Sciatic nerve (tissue), 2 donors: ENCODE data around the gene AHCYL1. TPM values are rescaled to one million over a fixed set of nuclear protein-coding genes. Genes with fewer than 3 reads are reported as not detected.
A peak's percentile ranks its signal among the peaks of the same experiment; 100 is the strongest.

Source experiments
- ATAC-seq: fragments of 200-7000 bp; cut with Tn5 transposase; one replicate; pipeline ENCODE4 v1.9.1; 2020; ENCODE audit warnings: mild to moderate bottlenecking, moderate library complexity
- DNase-seq: peaks from one replicate; pipeline ENCODE4 v3.0.0-alpha.2; 2020; ENCODE audit warnings: low spot score
- intact Hi-C: fragments of 100-400 bp; cut with DNase I; formaldehyde crosslinking; loops from one replicate; pipeline ENCODE4 v1.14.2; 2022
- total RNA-seq: library from RNA; stranded (reverse); fragmentation: NEBNext Ultra II Directional; extraction: Animal tissue kit (Norgen Biotek cat#: 25700); gene quantifications from one replicate; pipeline ENCODE4 v1.2.1, GENCODE V29; 2021
- donor health status: DM: no; HTN: no; CAD: no.
- donor health status: DM: no; HTN: no; CAD: no.

Gene AHCYL1
- total RNA-seq, 1 donor from 2014 or later, result 71.3 TPM

GRCh38 chr1:109991400-109991925 is 6.9 kb downstream of the AHCYL1 start:
- ATAC-seq, result no peak

GRCh38 chr1:109993885-109994284 is 9.3 kb downstream of the AHCYL1 start:
- DNase-seq, result no peak
- intact Hi-C loops, result no loop called here
- ATAC-seq, result no peak

More at GRCh38 chr1:109991400-109991925, 6.9 kb downstream of the AHCYL1 start:
- DNase-seq, result no peak
- intact Hi-C loops, result no loop called here

- peak; percentile 26 for ATAC-seq
- no peak for DNase-seq
- intact Hi-C loops, result no loop called here
These were observed 10.1 kb downstream of the AHCYL1 start for GRCh38 chr1:109994654-109995053.

GRCh38 chr1:109995536-109995935 is 11.0 kb downstream of the AHCYL1 start:
- intact Hi-C loops, result no loop called here
- ATAC-seq (no peak), DNase-seq (no peak)

GRCh38 chr1:109996476-109996875 is 11.9 kb downstream of the AHCYL1 start:
- DNase-seq, result no peak
- ATAC-seq, result no peak
- intact Hi-C loops, result no loop called here

- ATAC-seq (no peak), DNase-seq (no peak)
These were observed 12.8 kb downstream of the AHCYL1 start for GRCh38 chr1:109997204-109997866.

GRCh38 chr1:109997867-109998229 is 13.3 kb downstream of the AHCYL1 start:
- intact Hi-C loops, result no loop called here
- ATAC-seq, result no peak
- no peak for DNase-seq

More at GRCh38 chr1:109997204-109997866, 12.8 kb downstream of the AHCYL1 start:
- intact Hi-C loops, result no loop called here

- no peak for DNase-seq
- ATAC-seq, result no peak
- intact Hi-C loops, result no loop called here
These were observed 18.1 kb downstream of the AHCYL1 start for GRCh38 chr1:110002695-110003094.

- peak; percentile 92 for ATAC-seq
- intact Hi-C loops, result no loop called here
- DNase-seq, result no peak
These were observed 19.3 kb downstream of the AHCYL1 start for GRCh38 chr1:110003747-110004428.

GRCh38 chr1:110004583-110004982 is 20.0 kb downstream of the AHCYL1 start:
- ATAC-seq, result no peak
- DNase-seq, result no peak
- intact Hi-C loops, result no loop called here

- DNase-seq, result no peak
- intact Hi-C loops, result loop anchor here (5.0 kb wide), 1 partner anchor 1721 kb away; no protein-coding TSS in a partner anchor
- no peak for ATAC-seq
These were observed 21.4 kb downstream of the AHCYL1 start for GRCh38 chr1:110005971-110006370.

- DNase-seq, result no peak
- ATAC-seq, result no peak
- intact Hi-C loops, result loop anchor here (5.0 kb wide), 1 partner anchor 1721 kb away; no protein-coding TSS in a partner anchor
These were observed 22.0 kb downstream of the AHCYL1 start for GRCh38 chr1:110006516-110006915.

- no peak for ATAC-seq
- intact Hi-C loops, result loop anchor here (5.0 kb wide), 1 partner anchor 1720 kb away; no protein-coding TSS in a partner anchor
- DNase-seq, result no peak
These were observed 22.7 kb downstream of the AHCYL1 start for GRCh38 chr1:110007046-110007830.

GRCh38 chr1:110008971-110009565 is 24.5 kb downstream of the AHCYL1 start:
- intact Hi-C loops, result loop anchor here (5.0 kb wide), 1 partner anchor 1718 kb away; no protein-coding TSS in a partner anchor
- ATAC-seq, result no peak

GRCh38 chr1:110011527-110012041 is 27.0 kb downstream of the AHCYL1 start:
- intact Hi-C loops, result no loop called here
- ATAC-seq, result peak; percentile 81
- DNase-seq, result no peak

More at GRCh38 chr1:110008971-110009565, 24.5 kb downstream of the AHCYL1 start:
- DNase-seq, result no peak

GRCh38 chr1:110012100-110012780 is 27.7 kb downstream of the AHCYL1 start:
- ATAC-seq (peak; percentile 35), DNase-seq (no peak)
- intact Hi-C loops, result no loop called here

- no peak for DNase-seq
- ATAC-seq, result no peak
- intact Hi-C loops, result no loop called here
These were observed 33.2 kb downstream of the AHCYL1 start for GRCh38 chr1:110017792-110018191.

- no peak for ATAC-seq
- no peak for DNase-seq
- intact Hi-C loops, result no loop called here
These were observed 33.8 kb downstream of the AHCYL1 start for GRCh38 chr1:110018396-110018795.
